ENCODE measurements around the gene PRKCE. TPM values are rescaled to one million over a fixed set of nuclear protein-coding genes. Genes with fewer than 3 reads are reported as not detected.
"Not testable (repeated sequence)": the region's sequence is repeated elsewhere in the genome, so short reads cannot be mapped to it uniquely, and the experiment has no call there.

Gene PRKCE
- polyA plus RNA-seq, 1 donor = 8.7 TPM

GRCh38 chr2:46194856-46195255, 543.4 kb downstream of the PRKCE start:
- no peak for DNase-seq

DNA sequence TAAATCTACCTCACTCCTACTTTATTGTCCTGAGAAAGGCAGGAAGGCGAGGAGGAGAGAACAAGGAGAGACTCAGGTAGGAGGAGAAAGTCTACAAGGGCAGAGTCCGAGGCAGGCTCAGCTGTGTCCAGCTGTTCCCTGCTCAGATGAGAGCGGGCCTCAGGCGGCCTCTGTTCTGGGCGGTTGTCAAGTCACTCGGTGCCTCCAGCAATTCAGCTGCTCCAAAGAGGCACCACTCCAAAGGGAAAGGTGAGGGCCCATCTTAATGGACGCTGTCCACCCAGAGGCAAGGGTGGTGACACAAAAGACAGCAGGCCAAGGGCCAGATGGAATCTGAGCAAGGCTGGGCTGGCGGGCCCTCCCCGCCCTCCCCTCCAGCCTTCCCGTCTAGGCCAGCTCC, 544.3 kb downstream of the PRKCE start:
- DNase-seq = no peak

- DNase-seq = no peak
These were observed 545.5 kb downstream of the PRKCE start for GRCh38 chr2:46196871-46197462.

GRCh38 chr2:46197672-46198071, 546.2 kb downstream of the PRKCE start:
- no peak for DNase-seq

GRCh38 chr2:46198164-46198883, 546.8 kb downstream of the PRKCE start:
- DNase-seq = no peak

DNA sequence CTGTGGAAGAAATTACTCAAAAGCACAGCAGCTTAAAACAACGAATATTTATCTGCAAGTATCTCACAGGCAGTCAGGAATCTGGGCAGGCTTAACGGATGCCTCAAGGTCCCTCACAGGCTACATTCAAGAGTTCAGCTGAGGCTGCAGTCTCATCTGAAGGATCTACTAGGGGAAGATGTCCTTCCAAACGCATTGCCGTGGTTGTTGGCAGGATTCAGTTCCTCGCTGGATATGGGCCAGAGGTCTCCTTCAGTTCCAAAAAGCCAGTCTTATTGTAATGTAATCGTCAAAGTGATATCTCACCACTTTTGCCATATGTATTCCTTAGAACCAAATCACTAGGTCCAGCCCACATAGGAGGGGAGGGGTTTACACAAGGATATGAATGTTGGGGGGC, 547.5 kb downstream of the PRKCE start:
- DNase-seq = no peak

- DNase-seq = no peak
These were observed 548.7 kb downstream of the PRKCE start for GRCh38 chr2:46200100-46200690.

DNA sequence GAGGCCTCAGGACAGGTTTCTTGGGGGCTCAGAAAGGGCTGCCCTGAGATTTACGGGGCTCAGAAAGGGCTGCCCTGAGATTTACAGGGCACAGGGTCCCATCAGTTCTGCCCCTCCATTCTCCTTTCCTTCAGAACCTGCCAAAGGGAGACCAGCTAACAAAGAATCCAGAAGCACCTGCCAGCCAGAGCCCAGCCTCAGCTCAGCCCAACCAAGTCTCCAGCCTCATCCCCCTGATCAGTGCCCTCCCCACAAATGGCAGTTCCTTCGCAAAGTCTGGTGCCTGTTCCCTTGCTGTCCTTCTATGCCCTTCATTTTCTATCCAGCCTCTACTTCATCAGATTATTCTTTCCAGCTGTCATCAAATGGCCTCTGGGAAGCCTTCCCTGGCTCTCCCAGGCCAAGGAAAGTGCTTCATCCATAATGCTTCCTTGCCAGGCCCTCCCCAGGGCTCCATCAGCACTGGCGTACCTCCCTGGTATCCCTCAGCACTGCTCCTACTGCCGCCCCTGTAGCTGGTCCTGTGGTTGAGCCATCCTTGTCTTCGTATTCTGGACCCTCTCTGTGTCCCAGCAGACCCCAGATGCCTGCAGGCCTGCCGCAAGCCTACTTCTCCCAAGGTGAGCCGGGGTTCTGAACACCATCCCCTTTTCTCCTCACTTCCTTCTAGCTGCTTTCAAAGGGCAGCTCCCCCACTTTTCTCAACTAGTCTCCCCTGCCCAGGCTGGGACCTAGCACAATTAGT, 549.6 kb downstream of the PRKCE start:
- no peak for DNase-seq

DNA sequence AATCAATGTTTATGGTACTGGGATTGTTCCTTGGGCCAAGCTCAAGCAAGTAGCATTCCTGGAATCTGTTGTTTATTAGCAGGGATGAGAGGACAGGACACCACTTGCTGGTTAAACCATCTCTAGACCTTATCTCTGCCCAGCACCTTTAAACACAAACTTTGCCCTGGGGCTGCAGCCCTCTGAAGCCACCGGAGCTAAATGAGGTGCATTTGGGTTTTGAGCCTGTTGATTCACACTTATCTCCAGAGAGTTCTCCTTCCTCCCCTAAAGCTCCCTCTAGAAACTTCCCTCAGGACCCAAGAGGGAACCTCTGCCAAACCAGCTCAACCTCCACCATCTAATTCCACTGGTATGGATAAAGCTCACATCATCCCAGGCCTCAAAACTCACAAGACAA, 551.0 kb downstream of the PRKCE start:
- no peak for DNase-seq

DNA sequence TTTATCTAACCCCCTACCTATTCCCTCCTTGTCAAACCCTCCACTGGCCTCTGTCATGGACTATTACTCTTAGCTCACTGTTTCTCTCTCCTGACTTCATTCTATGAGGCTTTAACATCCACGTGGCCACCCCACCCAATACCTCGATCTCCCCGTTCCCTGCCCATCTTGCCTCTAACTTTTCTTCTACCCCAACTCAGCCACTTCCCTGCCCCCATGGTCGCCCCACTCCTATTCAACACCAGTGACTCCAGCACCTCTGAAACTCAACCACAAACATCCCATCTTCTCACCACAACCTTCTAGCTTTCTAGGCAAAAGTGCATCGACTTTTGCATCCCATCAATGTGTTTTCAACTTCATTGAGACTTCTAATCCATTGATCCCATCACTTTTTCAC, 551.5 kb downstream of the PRKCE start:
- no peak for DNase-seq

GRCh38 chr2:46203636-46204035, 552.2 kb downstream of the PRKCE start:
- DNase-seq = not testable (repeated sequence)

DNA sequence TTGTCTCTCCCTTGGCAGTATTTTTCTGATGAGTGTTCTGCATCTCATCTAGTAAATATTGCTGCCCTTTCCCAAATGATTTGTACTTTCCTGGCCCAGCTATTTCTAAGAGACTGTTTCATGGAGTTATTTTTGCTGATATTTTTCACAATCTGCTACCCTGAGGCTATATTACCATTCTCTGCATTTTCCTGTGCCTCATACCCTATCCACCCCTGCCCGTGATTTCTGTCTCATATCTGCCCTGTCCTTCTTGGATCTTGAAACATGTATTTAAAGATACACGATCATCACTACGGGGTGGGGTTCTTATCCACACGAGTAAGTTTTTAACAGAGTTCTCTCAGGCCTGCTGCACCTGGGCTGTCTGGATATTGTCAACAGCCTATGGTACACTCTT, 556.1 kb downstream of the PRKCE start:
- DNase-seq = no peak

DNA sequence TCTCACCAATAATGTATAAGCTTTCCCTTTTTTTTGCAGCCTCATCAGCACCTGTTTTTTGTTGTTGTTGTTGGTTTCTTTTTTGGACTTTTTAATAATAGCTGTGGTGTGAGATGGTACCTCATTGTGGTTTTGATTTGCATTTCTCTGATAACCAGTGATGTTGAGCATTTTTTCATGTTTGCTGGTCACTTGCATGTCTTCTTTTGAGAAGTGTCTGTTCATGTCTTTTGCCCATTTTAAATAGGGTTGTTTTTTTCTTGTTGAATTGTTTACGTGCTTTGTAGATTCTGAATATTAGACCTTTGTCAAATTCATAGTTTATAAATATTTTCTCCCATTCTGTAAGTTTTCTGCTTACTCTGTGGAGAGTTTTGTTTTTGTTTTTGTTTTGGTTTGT, 557.3 kb downstream of the PRKCE start:
- DNase-seq = no peak

DNA sequence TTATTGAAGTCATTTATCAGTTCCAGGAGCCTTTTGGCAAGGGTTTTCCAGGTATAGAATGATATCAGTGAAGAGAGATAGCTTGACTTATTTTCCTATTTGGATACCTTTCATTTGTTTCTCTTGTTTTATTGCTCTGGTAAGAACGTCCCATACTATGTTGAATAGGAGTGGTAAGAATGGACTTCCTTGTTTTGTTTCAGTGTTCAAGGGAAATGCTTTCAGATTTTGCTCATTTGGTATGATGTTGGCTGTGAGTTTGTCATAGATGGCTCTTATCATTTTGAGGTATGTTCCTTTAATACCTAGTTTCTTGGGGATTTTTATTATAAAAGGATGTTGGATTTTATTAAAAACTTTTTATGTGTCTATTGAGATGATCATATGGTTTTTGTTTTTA, 558.6 kb downstream of the PRKCE start:
- DNase-seq = no peak

- no peak for DNase-seq
These were observed 560.0 kb downstream of the PRKCE start for GRCh38 chr2:46211461-46211860.

- DNase-seq = no peak
These were observed 562.4 kb downstream of the PRKCE start for GRCh38 chr2:46213906-46214305.

- DNase-seq = no peak
These were observed 564.7 kb downstream of the PRKCE start for GRCh38 chr2:46216213-46216612.

- not testable (repeated sequence) for DNase-seq
These were observed 572.0 kb downstream of the PRKCE start for GRCh38 chr2:46223514-46223913.

DNA sequence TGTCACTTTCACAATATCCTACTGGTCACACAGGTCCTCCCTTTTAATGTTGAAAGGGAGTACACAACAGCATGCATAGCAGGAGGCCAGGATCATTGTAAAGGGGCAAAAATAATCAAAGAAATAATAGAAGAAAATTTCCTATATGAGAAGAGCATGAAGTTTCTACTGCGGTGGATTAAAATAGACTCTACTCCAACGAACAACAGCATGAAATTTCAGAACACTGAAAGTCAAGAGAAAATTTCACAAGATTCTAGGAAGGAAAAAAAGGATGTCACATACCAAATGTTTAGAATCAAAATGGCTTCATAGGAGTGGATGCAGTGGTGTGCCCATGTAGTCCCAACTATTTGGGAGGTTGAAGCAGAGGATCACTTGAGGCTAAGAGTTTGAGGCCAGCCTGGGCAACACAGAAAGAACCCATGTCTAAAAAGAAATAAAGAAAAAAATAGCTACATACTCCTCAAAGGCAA, 573.7 kb downstream of the PRKCE start:
- DNase-seq = no peak

DNA sequence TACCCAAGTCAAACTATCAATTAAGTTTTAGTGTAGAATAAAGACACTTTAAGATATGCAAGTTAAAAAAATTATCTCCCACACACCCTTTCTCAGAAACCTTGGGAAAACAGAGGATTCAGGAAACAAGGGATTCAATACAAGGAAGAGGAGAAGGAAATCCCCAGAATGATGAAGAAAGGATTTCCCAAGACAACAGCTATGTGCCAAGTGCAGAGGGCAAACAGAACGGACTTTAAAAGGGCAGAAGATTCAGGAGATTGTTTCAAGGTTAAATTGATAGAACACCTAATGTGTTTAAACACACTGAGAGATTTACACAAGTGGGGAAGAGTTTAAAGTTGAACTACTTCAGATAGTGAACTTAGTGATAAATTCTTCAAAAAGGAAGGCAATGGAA, 574.3 kb downstream of the PRKCE start:
- DNase-seq = no peak

- no peak for DNase-seq
These were observed 575.1 kb downstream of the PRKCE start for GRCh38 chr2:46226620-46227019.

DNA sequence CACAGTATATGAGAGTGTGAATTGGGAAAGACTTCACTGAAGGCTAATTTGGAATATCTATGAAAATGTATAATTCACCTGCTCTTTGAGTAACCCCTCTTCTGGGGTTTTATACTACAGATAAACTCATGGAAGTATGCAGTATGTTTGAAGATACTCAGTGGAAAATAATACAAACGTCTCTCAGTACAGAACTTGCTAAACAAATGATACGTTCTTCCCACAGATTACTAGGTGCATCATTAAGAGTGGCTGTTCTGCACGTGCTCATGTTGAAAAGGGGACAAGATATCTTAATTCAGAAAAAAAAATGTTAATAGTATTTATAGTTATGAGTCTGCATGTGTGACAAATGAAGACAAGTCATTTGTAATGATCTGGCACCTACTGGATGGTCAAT, 575.5 kb downstream of the PRKCE start:
- DNase-seq = no peak
